Measurements from ENCODE around the gene MYH13.
"Not testable (repeated sequence)": the region's sequence is repeated elsewhere in the genome, so short reads cannot be mapped to it uniquely, and the experiment has no call there.

The MYH13 gene

GRCh38 chr17:10304758-10305300 lies 68.0 kb downstream of the MYH13 start:
- no peak for DNase-seq (ENCODE audit: low read depth, low spot score)

GRCh38 chr17:10297691-10298090 lies 75.1 kb downstream of the MYH13 start:
- no peak for DNase-seq (ENCODE audit: low read depth, low spot score)

- DNase-seq (ENCODE audit: low read depth, low spot score), result no peak
Measured at GRCh38 chr17:10295728-10296343, 77.0 kb downstream of the MYH13 start.

- no peak for DNase-seq (ENCODE audit: low read depth, low spot score)
Measured at GRCh38 chr17:10294180-10294579, 78.6 kb downstream of the MYH13 start.

GRCh38 chr17:10292057-10292937 lies 80.5 kb downstream of the MYH13 start:
- no peak for DNase-seq (ENCODE audit: low read depth, low spot score)

GRCh38 chr17:10291576-10291975 lies 81.2 kb downstream of the MYH13 start:
- DNase-seq (ENCODE audit: low read depth, low spot score), result not testable (repeated sequence)

- no peak for DNase-seq (ENCODE audit: low read depth, low spot score)
Measured at GRCh38 chr17:10290041-10290440, 82.8 kb downstream of the MYH13 start.

GRCh38 chr17:10286324-10286723 lies 86.5 kb downstream of the MYH13 start:
- DNase-seq (ENCODE audit: low read depth, low spot score), result no peak

GRCh38 chr17:10285896-10286295 lies 86.9 kb downstream of the MYH13 start:
- no peak for DNase-seq (ENCODE audit: low read depth, low spot score)

GRCh38 chr17:10280068-10280467 lies 92.7 kb downstream of the MYH13 start:
- DNase-seq (ENCODE audit: low read depth, low spot score), result no peak

GRCh38 chr17:10278218-10278617 lies 94.6 kb downstream of the MYH13 start:
- DNase-seq (ENCODE audit: low read depth, low spot score), result no peak

GRCh38 chr17:10276436-10276835 lies 96.4 kb downstream of the MYH13 start:
- no peak for DNase-seq (ENCODE audit: low read depth, low spot score)

- DNase-seq (ENCODE audit: low read depth, low spot score), result no peak
Measured at GRCh38 chr17:10275418-10275817, 97.4 kb downstream of the MYH13 start.

GRCh38 chr17:10271106-10271562 lies 101.7 kb downstream of the MYH13 start:
- DNase-seq (ENCODE audit: low read depth, low spot score), result no peak

GRCh38 chr17:10270258-10270657 lies 102.5 kb downstream of the MYH13 start:
- no peak for DNase-seq (ENCODE audit: low read depth, low spot score)

GRCh38 chr17:10268005-10268404 lies 104.8 kb downstream of the MYH13 start:
- no peak for DNase-seq (ENCODE audit: low read depth, low spot score)

GRCh38 chr17:10266296-10266876 lies 106.4 kb downstream of the MYH13 start:
- DNase-seq (ENCODE audit: low read depth, low spot score), result no peak

GRCh38 chr17:10265100-10265810 lies 107.6 kb downstream of the MYH13 start:
- no peak for DNase-seq (ENCODE audit: low read depth, low spot score)

GRCh38 chr17:10264051-10264450 lies 108.8 kb downstream of the MYH13 start:
- no peak for DNase-seq (ENCODE audit: low read depth, low spot score)

- no peak for DNase-seq (ENCODE audit: low read depth, low spot score)
Measured at GRCh38 chr17:10262451-10262850, 110.4 kb downstream of the MYH13 start.

- no peak for DNase-seq (ENCODE audit: low read depth, low spot score)
Measured at GRCh38 chr17:10261098-10261497, 111.7 kb downstream of the MYH13 start.
